ENCODE results near the gene NOS2. TPM values are rescaled to one million over a fixed set of nuclear protein-coding genes. Genes with fewer than 3 reads are reported as not detected.

NOS2 gene
- total RNA-seq, 1 experiment from 2014 or later = 1.4 TPM

- Mint-ChIP-seq H3K36me3 (no peaks in the 10 kb centered on the region), H3K4me3 (no peak overlapping the region), H3K9me3 (no peaks in the 10 kb centered on the region), H3K27me3 (ENCODE audit: low read depth) (no peaks in the 10 kb centered on the region), H3K4me1 (no peaks in the 10 kb centered on the region), H3K27ac (no peak overlapping the region)
- ChIA-PET CTCF (interaction anchor here (0.6 to 5.7 kb wide), 30 partner anchors 9 to 491 kb away, joined by 3 to 149 read pairs (median 5); partner anchors contain the start of genes KSR1 and LYRM9), POLR2A (no interaction called here)
- TF ChIP-seq, protein P1, sequence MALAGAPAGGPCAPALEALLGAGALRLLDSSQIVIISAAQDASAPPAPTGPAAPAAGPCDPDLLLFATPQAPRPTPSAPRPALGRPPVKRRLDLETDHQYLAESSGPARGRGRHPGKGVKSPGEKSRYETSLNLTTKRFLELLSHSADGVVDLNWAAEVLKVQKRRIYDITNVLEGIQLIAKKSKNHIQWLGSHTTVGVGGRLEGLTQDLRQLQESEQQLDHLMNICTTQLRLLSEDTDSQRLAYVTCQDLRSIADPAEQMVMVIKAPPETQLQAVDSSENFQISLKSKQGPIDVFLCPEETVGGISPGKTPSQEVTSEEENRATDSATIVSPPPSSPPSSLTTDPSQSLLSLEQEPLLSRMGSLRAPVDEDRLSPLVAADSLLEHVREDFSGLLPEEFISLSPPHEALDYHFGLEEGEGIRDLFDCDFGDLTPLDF (CRISPR knock-in tag; IDR thresholded peaks at IDR 0.05) = no peak
- no peak for TF ChIP-seq CBFB (CRISPR knock-in tag; IDR thresholded peaks at IDR 0.05; ENCODE audit: low read depth)
- TF ChIP-seq IRF2 (CRISPR knock-in tag; IDR thresholded peaks at IDR 0.05; ENCODE audit: borderline replicate concordance, low read depth) = no peak
- peak; percentile 27; the same call in 1 of the 2 replicates for TF ChIP-seq USF2 (CRISPR knock-in tag; IDR thresholded peaks at IDR 0.05)
- peak; percentile 46; the same call in 1 of the 2 replicates for TF ChIP-seq GTF2I (CRISPR knock-in tag; conservative IDR thresholded peaks at IDR 0.05)
- TF ChIP-seq, protein P2, sequence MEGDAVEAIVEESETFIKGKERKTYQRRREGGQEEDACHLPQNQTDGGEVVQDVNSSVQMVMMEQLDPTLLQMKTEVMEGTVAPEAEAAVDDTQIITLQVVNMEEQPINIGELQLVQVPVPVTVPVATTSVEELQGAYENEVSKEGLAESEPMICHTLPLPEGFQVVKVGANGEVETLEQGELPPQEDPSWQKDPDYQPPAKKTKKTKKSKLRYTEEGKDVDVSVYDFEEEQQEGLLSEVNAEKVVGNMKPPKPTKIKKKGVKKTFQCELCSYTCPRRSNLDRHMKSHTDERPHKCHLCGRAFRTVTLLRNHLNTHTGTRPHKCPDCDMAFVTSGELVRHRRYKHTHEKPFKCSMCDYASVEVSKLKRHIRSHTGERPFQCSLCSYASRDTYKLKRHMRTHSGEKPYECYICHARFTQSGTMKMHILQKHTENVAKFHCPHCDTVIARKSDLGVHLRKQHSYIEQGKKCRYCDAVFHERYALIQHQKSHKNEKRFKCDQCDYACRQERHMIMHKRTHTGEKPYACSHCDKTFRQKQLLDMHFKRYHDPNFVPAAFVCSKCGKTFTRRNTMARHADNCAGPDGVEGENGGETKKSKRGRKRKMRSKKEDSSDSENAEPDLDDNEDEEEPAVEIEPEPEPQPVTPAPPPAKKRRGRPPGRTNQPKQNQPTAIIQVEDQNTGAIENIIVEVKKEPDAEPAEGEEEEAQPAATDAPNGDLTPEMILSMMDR (IDR thresholded peaks at IDR 0.05) = peak; percentile 99
- TF ChIP-seq SMAD3 (CRISPR knock-in tag; IDR thresholded peaks at IDR 0.05; ENCODE audit: borderline replicate concordance) = no peak
- TF ChIP-seq ELF4 (CRISPR knock-in tag; IDR thresholded peaks at IDR 0.05; ENCODE audit: low read depth) = no peak
- TF ChIP-seq ZNF232 (CRISPR knock-in tag; IDR thresholded peaks at IDR 0.05) = no peak
- ATAC-seq = peak; percentile 85
- peak; percentile 87 for DNase-seq (ENCODE audit: low spot score)
These were observed 40.1 kb downstream of the NOS2 start for GRCh38 chr17:27760069-27760885.

DNA sequence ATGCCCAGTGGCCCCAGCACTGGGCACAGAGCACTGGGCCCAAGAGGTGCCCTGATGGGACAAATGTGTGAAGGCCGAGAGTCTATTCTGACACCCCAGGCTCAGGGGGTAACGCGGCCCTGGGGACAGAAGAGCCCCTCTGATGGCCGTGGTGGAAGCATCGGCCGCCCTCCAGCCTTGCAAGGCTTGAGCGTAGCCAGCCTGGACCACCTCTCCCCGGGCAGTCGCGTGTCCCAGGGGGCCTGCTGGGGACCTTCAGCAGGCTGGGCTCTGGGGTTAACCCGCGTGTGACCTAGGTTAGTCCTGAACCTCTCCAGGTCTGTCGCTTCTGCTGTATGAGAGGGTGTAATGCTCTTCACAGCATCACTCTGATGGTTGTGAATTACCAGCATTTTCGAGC is 40.8 kb downstream of the NOS2 start:
- Mint-ChIP-seq H3K4me1 (no peaks in the 10 kb centered on the region), H3K9me3 (no peaks in the 10 kb centered on the region), H3K27me3 (ENCODE audit: low read depth) (no peaks in the 10 kb centered on the region), H3K4me3 (no peak overlapping the region), H3K36me3 (no peaks in the 10 kb centered on the region), H3K27ac (no peak overlapping the region)
- TF ChIP-seq, protein P1 (CRISPR knock-in tag; IDR thresholded peaks at IDR 0.05) = no peak
- TF ChIP-seq MAX (CRISPR knock-in tag; IDR thresholded peaks at IDR 0.05) (no peak), SMAD4 (CRISPR knock-in tag; IDR thresholded peaks at IDR 0.05) (no peak), TEAD4 (CRISPR knock-in tag; IDR thresholded peaks at IDR 0.05) (no peak), ZNF121 (CRISPR knock-in tag; IDR thresholded peaks at IDR 0.05) (no peak), ESRRA (CRISPR knock-in tag; IDR thresholded peaks at IDR 0.05; ENCODE audit: borderline replicate concordance) (no peak), ZNF263 (CRISPR knock-in tag; IDR thresholded peaks at IDR 0.05; ENCODE audit: low read depth) (no peak), NR3C1 (CRISPR knock-in tag; conservative IDR thresholded peaks at IDR 0.05; ENCODE audit: low read depth) (no peak), RELA (CRISPR knock-in tag; IDR thresholded peaks at IDR 0.05; ENCODE audit: borderline replicate concordance) (no peak)
- TF ChIP-seq, protein P3, sequence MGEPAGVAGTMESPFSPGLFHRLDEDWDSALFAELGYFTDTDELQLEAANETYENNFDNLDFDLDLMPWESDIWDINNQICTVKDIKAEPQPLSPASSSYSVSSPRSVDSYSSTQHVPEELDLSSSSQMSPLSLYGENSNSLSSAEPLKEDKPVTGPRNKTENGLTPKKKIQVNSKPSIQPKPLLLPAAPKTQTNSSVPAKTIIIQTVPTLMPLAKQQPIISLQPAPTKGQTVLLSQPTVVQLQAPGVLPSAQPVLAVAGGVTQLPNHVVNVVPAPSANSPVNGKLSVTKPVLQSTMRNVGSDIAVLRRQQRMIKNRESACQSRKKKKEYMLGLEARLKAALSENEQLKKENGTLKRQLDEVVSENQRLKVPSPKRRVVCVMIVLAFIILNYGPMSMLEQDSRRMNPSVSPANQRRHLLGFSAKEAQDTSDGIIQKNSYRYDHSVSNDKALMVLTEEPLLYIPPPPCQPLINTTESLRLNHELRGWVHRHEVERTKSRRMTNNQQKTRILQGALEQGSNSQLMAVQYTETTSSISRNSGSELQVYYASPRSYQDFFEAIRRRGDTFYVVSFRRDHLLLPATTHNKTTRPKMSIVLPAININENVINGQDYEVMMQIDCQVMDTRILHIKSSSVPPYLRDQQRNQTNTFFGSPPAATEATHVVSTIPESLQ (CRISPR knock-in tag; IDR thresholded peaks at IDR 0.05) = no peak
- no peak for DNase-seq (ENCODE audit: low spot score)
- POLR2A ChIA-PET = no interaction called here
- CTCF ChIA-PET = interaction anchor here (0.6 to 5.7 kb wide), 28 partner anchors 10 to 492 kb away, joined by 3 to 149 read pairs (median 5); partner anchors contain the start of genes KSR1 and LYRM9
- ATAC-seq = no peak

Data from WTC11 (cell line).